GM23338 (cell line): ENCODE measurements around the gene GNB1L. TPM values are rescaled to one million over a fixed set of nuclear protein-coding genes. Genes with fewer than 3 reads are reported as not detected.

Experiments
- ATAC-seq: fragments of 200-7000 bp; cut with Tn5 transposase; 3 replicates; pipeline ENCODE4 v1.9.1; 2020
- DNase-seq: peaks from one replicate; pipeline ENCODE4 v3.0.0-alpha.2; 2015; ENCODE audit warnings: low spot score
- H2AFZ ChIP-seq: fragments of 200-600 bp; sonication (generic); 2 replicates; pipeline ENCODE4 v1.8.0; 2016; ENCODE audit warnings: antibody characterized with exemption, mild to moderate bottlenecking, moderate library complexity
- H3F3A ChIP-seq: fragments of 200-600 bp; sonication (generic); replicated peaks from 2 replicates; pipeline ENCODE4 v1.8.0; 2017; ENCODE audit warnings: antibody characterized with exemption, mixed run types, low read depth
- H3K27ac ChIP-seq: fragments of 200-600 bp; sonication (generic); 2 replicates; pipeline ENCODE4 v1.6.1; 2016; ENCODE audit warnings: low read depth
- H3K27me3 ChIP-seq: fragments of 200-600 bp; sonication (generic); 2 replicates; pipeline ENCODE4 v1.8.0; 2016; ENCODE audit warnings: mild to moderate bottlenecking, mixed run types, moderate library complexity; ENCODE audit not compliant: insufficient read depth
- H3K36me3 ChIP-seq: fragments of 200-600 bp; sonication (generic); 2 replicates; pipeline ENCODE4 v1.8.0; 2016; ENCODE audit warnings: mild to moderate bottlenecking; ENCODE audit not compliant: insufficient read depth
- H3K4me1 ChIP-seq: fragments of 200-600 bp; sonication (generic); 2 replicates; pipeline ENCODE4 v1.8.0; 2016; ENCODE audit warnings: mild to moderate bottlenecking, moderate library complexity; ENCODE audit not compliant: insufficient read depth
- H3K4me2 ChIP-seq: fragments of 200-600 bp; sonication (generic); 2 replicates; pipeline ENCODE4 v1.7.1; 2017; ENCODE audit warnings: mixed run types
- H3K4me3 ChIP-seq: fragments of 200-600 bp; sonication (generic); 2 replicates; pipeline ENCODE4 v1.6.1; 2016; ENCODE audit warnings: mixed run types
- H3K79me2 ChIP-seq: fragments of 200-600 bp; sonication (generic); replicated peaks from 2 replicates; pipeline ENCODE4 v1.8.0; 2017; ENCODE audit warnings: mild to moderate bottlenecking; ENCODE audit not compliant: insufficient read depth
- H3K9me2 ChIP-seq: fragments of 200-600 bp; sonication (generic); 2 replicates; pipeline ENCODE4 v1.8.0; 2017; ENCODE audit not compliant: insufficient read depth
- H4K20me1 ChIP-seq: fragments of 200-600 bp; sonication (generic); replicated peaks from 2 replicates; pipeline ENCODE4 v1.8.0; 2017; ENCODE audit warnings: mild to moderate bottlenecking; ENCODE audit not compliant: insufficient read depth
- H3K27ac Mint-ChIP-seq: 2 replicates; pipeline ENCODE4 v1.8.0; 2020; ENCODE audit warnings: inconsistent platforms, mild to moderate bottlenecking, moderate library complexity, mixed read lengths
- H3K27me3 Mint-ChIP-seq: 3 replicates; pipeline ENCODE4 v1.8.0; 2022; ENCODE audit warnings: low read depth, mild to moderate bottlenecking, moderate library complexity, mixed read lengths, inconsistent platforms; ENCODE audit not compliant: insufficient read depth, poor library complexity
- H3K36me3 Mint-ChIP-seq: 3 replicates; pipeline ENCODE4 v1.8.0; 2021; ENCODE audit warnings: low read depth, mild to moderate bottlenecking, inconsistent platforms, moderate library complexity, mixed read lengths
- H3K4me1 Mint-ChIP-seq: 3 replicates; pipeline ENCODE4 v1.8.0; 2020; ENCODE audit warnings: mild to moderate bottlenecking, inconsistent platforms, mixed read lengths
- H3K4me3 Mint-ChIP-seq: 3 replicates; pipeline ENCODE4 v1.8.0; 2021; ENCODE audit warnings: moderate library complexity, mild to moderate bottlenecking, inconsistent platforms, mixed read lengths
- H3K9me3 Mint-ChIP-seq: 3 replicates; pipeline ENCODE4 v1.8.0; 2020; ENCODE audit warnings: moderate library complexity, mild to moderate bottlenecking, inconsistent platforms, mixed read lengths
- CREB1 ChIP-seq: fragments of 250-450 bp; sonication (Bioruptor Pico); IDR thresholded peaks from 2 replicates; pipeline ENCODE4 v1.5.0; 2020; ENCODE audit warnings: low read depth, mild to moderate bottlenecking, moderate library complexity
- CTCF ChIP-seq, 2 experiments: fragments of 200-600 bp in 1 of 2; sonication (generic) in 1 of 2; conservative IDR thresholded peaks; 2 replicates each; pipeline versions ENCODE4 v1.5.1 to v1.6.1; 2016 to 2017; ENCODE audit warnings: antibody characterized with exemption in 2 of 2, low read depth in 2 of 2, mild to moderate bottlenecking in 2 of 2, moderate library complexity in 1 of 2
- ETS1 ChIP-seq: IDR thresholded peaks from 2 replicates; pipeline ENCODE4 v1.6.1; 2016; ENCODE audit warnings: antibody characterized with exemption
- EZH2 ChIP-seq: fragments of 200-600 bp; sonication (generic); IDR thresholded peaks from one replicate; pipeline ENCODE4 v1.8.0; 2017; ENCODE audit warnings: antibody characterized with exemption, mild to moderate bottlenecking, low read depth; ENCODE audit not compliant: unreplicated experiment
- EZH2phosphoT487 ChIP-seq: fragments of 200-600 bp; sonication (generic); IDR thresholded peaks from one replicate; pipeline ENCODE4 v1.8.1; 2018; ENCODE audit warnings: antibody characterized with exemption; ENCODE audit not compliant: unreplicated experiment
- JUNB ChIP-seq: IDR thresholded peaks from one replicate; pipeline ENCODE4 v1.6.1; 2016; ENCODE audit warnings: antibody characterized with exemption; ENCODE audit not compliant: unreplicated experiment
- NANOG ChIP-seq: IDR thresholded peaks from 2 replicates; pipeline ENCODE4 v1.6.1; 2016; ENCODE audit warnings: antibody characterized with exemption, borderline replicate concordance
- POLR2AphosphoS5 ChIP-seq: IDR thresholded peaks from 2 replicates; pipeline ENCODE4 v1.6.1; 2016; ENCODE audit warnings: antibody characterized with exemption, low read depth
- REST ChIP-seq: IDR thresholded peaks from one replicate; pipeline ENCODE4 v1.6.1; 2018; ENCODE audit warnings: antibody characterized with exemption; ENCODE audit not compliant: unreplicated experiment
- STAT1 ChIP-seq: IDR thresholded peaks from one replicate; pipeline ENCODE4 v1.6.1; 2016; ENCODE audit warnings: antibody characterized with exemption; ENCODE audit not compliant: unreplicated experiment
- ZNF114 ChIP-seq: fragments of 250-450 bp; sonication (Bioruptor Pico); IDR thresholded peaks from 2 replicates; pipeline ENCODE4 v1.5.0; 2020; ENCODE audit warnings: mild to moderate bottlenecking, moderate library complexity
- ZNF331 ChIP-seq: fragments of 250-450 bp; sonication (Bioruptor Pico); IDR thresholded peaks from 2 replicates; pipeline ENCODE4 v1.5.0; 2020; ENCODE audit warnings: low read depth, mild to moderate bottlenecking, moderate library complexity
- polyA plus RNA-seq: library from polyadenylated mRNA; unstranded; fragments of >200 nt; fragmentation: Nextera tagmentation; extraction: Ambion mirVana; gene quantifications from 2 replicates; pipeline ENCODE4 v1.2.1, GENCODE V29; 2016
- total RNA-seq: library from RNA; depleted of rRNA; stranded (reverse); fragments of >200 nt; shearing (Covaris generic); gene quantifications from 2 replicates; pipeline ENCODE4 v1.2.3, GENCODE V29; 2014

The GNB1L gene
- total and polyA plus RNA-seq, 2 experiments from 2014 or later = 15.2 to 27.8 TPM

- TF ChIP-seq CTCF (conservative IDR thresholded peaks at IDR 0.05; ENCODE audit: low read depth in 2 of 2) (no peak), EZH2phosphoT487 (no peak), CREB1 (CRISPR knock-in tag) (no peak), ETS1 (no peak), REST (no peak)
These were observed 79.0 kb downstream of the GNB1L start (continued) for GRCh38 chr22:19775496-19776325.

- Histone ChIP-seq H3K36me3 (no peaks in the 10 kb centered on the region), H2AFZ (no peak overlapping the region), H4K20me1 (no peaks in the 10 kb centered on the region), H3K9me2 (no peaks in the 10 kb centered on the region), H3K27ac (no peak overlapping the region), H3K79me2 (no peaks in the 10 kb centered on the region), H3F3A (no peaks in the 10 kb centered on the region), H3K4me2 (no peak overlapping the region), H3K4me1 (no peaks in the 10 kb centered on the region), H3K4me3 (no peak overlapping the region), H3K27me3 (peaks cover 17% of the 10 kb centered on the region; the same call in 1 of the 2 replicates)
- Mint-ChIP-seq H3K27me3 (peaks cover 26% of the 10 kb centered on the region), H3K27ac (no peak overlapping the region), H3K9me3 (no peaks in the 10 kb centered on the region; the same call in 2 of the 3 replicates), H3K4me3 (no peak overlapping the region), H3K36me3 (no peaks in the 10 kb centered on the region), H3K4me1 (no peaks in the 10 kb centered on the region)
- DNase-seq (no peak), ATAC-seq (no peak)
- no peak for TF ChIP-seq JUNB
- TF ChIP-seq NANOG = no peak
- TF ChIP-seq ZNF114 = no peak
- no peak for TF ChIP-seq EZH2phosphoT487
- no peak for TF ChIP-seq ZNF331 (CRISPR knock-in tag)
- no peak for TF ChIP-seq EZH2
- TF ChIP-seq ETS1 = no peak
- no peak for TF ChIP-seq POLR2AphosphoS5
- TF ChIP-seq CTCF (conservative IDR thresholded peaks at IDR 0.05; ENCODE audit: low read depth in 2 of 2) = no peak
- TF ChIP-seq STAT1 = no peak
- TF ChIP-seq CREB1 (CRISPR knock-in tag) = no peak
These were observed 80.0 kb downstream of the GNB1L start for GRCh38 chr22:19774628-19775027.
